Fibroblast of the aortic adventitia (primary cell): Measurements from ENCODE around the gene ANK2. TPM values are rescaled to one million over a fixed set of nuclear protein-coding genes. Genes with fewer than 3 reads are reported as not detected.

Source experiments
- DNase-seq: peaks from one replicate; pipeline ENCODE4 v3.0.0-alpha.2; 2010; ENCODE audit warnings: low read depth
- H3K4me3 ChIP-seq: 2 replicates; pipeline ENCODE4 v1.5.1; 2011; ENCODE audit warnings: low read depth, mild to moderate bottlenecking, control low read depth, low read length, moderate library complexity
- CTCF ChIP-seq: IDR thresholded peaks from 2 replicates; pipeline ENCODE4 v1.5.1; 2011; ENCODE audit warnings: mild to moderate bottlenecking, low read length, control low read depth, inconsistent platforms; ENCODE audit not compliant: insufficient read depth
- total RNA-seq: library from RNA; depleted of rRNA; stranded (reverse); fragments of >200 nt; gene quantifications from 2 replicates; pipeline ENCODE4 v1.2.3, GENCODE V29; 2012; ENCODE audit warnings: low replicate concordance

Gene ANK2
- total RNA-seq, 1 donor: 200 TPM

GRCh38 chr4:113397114-113397701 is 347.8 kb downstream of the ANK2 start:
- H3K4me3 ChIP-seq: no peak overlapping the region
- TF ChIP-seq CTCF: no peak
- peak; percentile 98 for DNase-seq

GRCh38 chr4:113398441-113399143 is 349.1 kb downstream of the ANK2 start:
- no peak for DNase-seq
- no peak for TF ChIP-seq CTCF
- no peak overlapping the region for H3K4me3 ChIP-seq

GRCh38 chr4:113404167-113404571 is 354.7 kb downstream of the ANK2 start:
- H3K4me3 ChIP-seq: no peak overlapping the region
- no peak for DNase-seq
- no peak for TF ChIP-seq CTCF

- H3K4me3 ChIP-seq: no peak overlapping the region
- peak; percentile 56 for DNase-seq
- TF ChIP-seq CTCF: no peak
Measured at GRCh38 chr4:113404841-113405240, 355.4 kb downstream of the ANK2 start.

GRCh38 chr4:113405874-113406722 is 356.6 kb downstream of the ANK2 start:
- no peak for TF ChIP-seq CTCF
- DNase-seq: no peak
- no peak overlapping the region for H3K4me3 ChIP-seq

- TF ChIP-seq CTCF: no peak
- no peak for DNase-seq
- no peak overlapping the region for H3K4me3 ChIP-seq
Measured at GRCh38 chr4:113406723-113407016, 357.2 kb downstream of the ANK2 start.
